Measurements from ENCODE around the gene TBC1D7.

The TBC1D7 gene

GRCh38 chr6:13300643-13301590, 27.4 kb downstream of the TBC1D7 start:
- WGBS, result 83% methylated on average over 9 of the region's 9 CpGs
- Histone ChIP-seq H3K27me3 (ENCODE audit: insufficient read depth, low read length) (no peaks in the 10 kb centered on the region), H3K4me3 (ENCODE audit: low read length) (no peak overlapping the region), H3K9ac (ENCODE audit: low read depth, low read length) (no peak overlapping the region), H3K36me3 (ENCODE audit: insufficient read depth, low read length) (peaks cover 78% of the 10 kb centered on the region), H3K4me1 (ENCODE audit: insufficient read depth, low read length) (no peaks in the 10 kb centered on the region), H3K9me3 (ENCODE audit: insufficient read depth, low read depth, low read length) (no peaks in the 10 kb centered on the region), H3K27ac (ENCODE audit: low read depth, low read length) (no peak overlapping the region)

- Histone ChIP-seq H3K9ac (ENCODE audit: low read depth, low read length) (no peak overlapping the region), H3K4me3 (ENCODE audit: low read length) (no peak overlapping the region), H3K36me3 (ENCODE audit: insufficient read depth, low read length) (peaks cover 76% of the 10 kb centered on the region), H3K9me3 (ENCODE audit: insufficient read depth, low read depth, low read length) (no peaks in the 10 kb centered on the region), H3K27me3 (ENCODE audit: insufficient read depth, low read length) (no peaks in the 10 kb centered on the region), H3K27ac (ENCODE audit: low read depth, low read length) (no peak overlapping the region), H3K4me1 (ENCODE audit: insufficient read depth, low read length) (no peaks in the 10 kb centered on the region)
- 89% methylated on average over 6 of the region's 6 CpGs for WGBS
These were observed 28.4 kb downstream of the TBC1D7 start for GRCh38 chr6:13299918-13300317.

- Histone ChIP-seq H3K27ac (ENCODE audit: low read depth, low read length) (no peak overlapping the region), H3K9ac (ENCODE audit: low read depth, low read length) (no peak overlapping the region), H3K36me3 (ENCODE audit: insufficient read depth, low read length) (peaks cover 76% of the 10 kb centered on the region), H3K9me3 (ENCODE audit: insufficient read depth, low read depth, low read length) (no peaks in the 10 kb centered on the region), H3K4me1 (ENCODE audit: insufficient read depth, low read length) (no peaks in the 10 kb centered on the region), H3K4me3 (ENCODE audit: low read length) (no peak overlapping the region), H3K27me3 (ENCODE audit: insufficient read depth, low read length) (no peaks in the 10 kb centered on the region)
- WGBS, result 96% methylated on average over 11 of the region's 11 CpGs
These were observed 28.9 kb downstream of the TBC1D7 start for GRCh38 chr6:13299403-13299821.

GRCh38 chr6:13298446-13298845, 29.9 kb downstream of the TBC1D7 start:
- H3K4me3 ChIP-seq (ENCODE audit: low read length), result no peak overlapping the region
- no peak overlapping the region for H3K9ac ChIP-seq (ENCODE audit: low read depth, low read length)
- no peaks in the 10 kb centered on the region for H3K4me1 ChIP-seq (ENCODE audit: insufficient read depth, low read length)
- H3K36me3 ChIP-seq (ENCODE audit: insufficient read depth, low read length), result peaks cover 75% of the 10 kb centered on the region
- WGBS, result 91% methylated on average over 3 of the region's 3 CpGs
- no peaks in the 10 kb centered on the region for H3K27me3 ChIP-seq (ENCODE audit: insufficient read depth, low read length)
- H3K27ac ChIP-seq (ENCODE audit: low read depth, low read length), result no peak overlapping the region
- no peaks in the 10 kb centered on the region for H3K9me3 ChIP-seq (ENCODE audit: insufficient read depth, low read depth, low read length)

GRCh38 chr6:13297391-13297790, 30.9 kb downstream of the TBC1D7 start:
- Histone ChIP-seq H3K4me3 (ENCODE audit: low read length) (no peak overlapping the region), H3K9ac (ENCODE audit: low read depth, low read length) (no peak overlapping the region), H3K36me3 (ENCODE audit: insufficient read depth, low read length) (peaks cover 74% of the 10 kb centered on the region), H3K9me3 (ENCODE audit: insufficient read depth, low read depth, low read length) (no peaks in the 10 kb centered on the region), H3K27me3 (ENCODE audit: insufficient read depth, low read length) (no peaks in the 10 kb centered on the region), H3K27ac (ENCODE audit: low read depth, low read length) (no peak overlapping the region), H3K4me1 (ENCODE audit: insufficient read depth, low read length) (no peaks in the 10 kb centered on the region)
- 94% methylated on average over 5 of the region's 5 CpGs for WGBS

- H3K9me3 ChIP-seq (ENCODE audit: insufficient read depth, low read depth, low read length), result no peaks in the 10 kb centered on the region
- H3K4me3 ChIP-seq (ENCODE audit: low read length), result no peak overlapping the region
- no peak overlapping the region for H3K9ac ChIP-seq (ENCODE audit: low read depth, low read length)
- peaks cover 70% of the 10 kb centered on the region for H3K36me3 ChIP-seq (ENCODE audit: insufficient read depth, low read length)
- no peaks in the 10 kb centered on the region for H3K4me1 ChIP-seq (ENCODE audit: insufficient read depth, low read length)
- WGBS, result 93% methylated on average over 9 of the region's 9 CpGs
- H3K27ac ChIP-seq (ENCODE audit: low read depth, low read length), result no peak overlapping the region
- no peaks in the 10 kb centered on the region for H3K27me3 ChIP-seq (ENCODE audit: insufficient read depth, low read length)
These were observed 31.8 kb downstream of the TBC1D7 start for GRCh38 chr6:13296536-13296997.

- Histone ChIP-seq H3K9me3 (ENCODE audit: insufficient read depth, low read depth, low read length) (no peaks in the 10 kb centered on the region), H3K9ac (ENCODE audit: low read depth, low read length) (no peak overlapping the region), H3K4me1 (ENCODE audit: insufficient read depth, low read length) (no peaks in the 10 kb centered on the region), H3K27me3 (ENCODE audit: insufficient read depth, low read length) (no peaks in the 10 kb centered on the region), H3K36me3 (ENCODE audit: insufficient read depth, low read length) (peaks cover 67% of the 10 kb centered on the region), H3K4me3 (ENCODE audit: low read length) (no peak overlapping the region), H3K27ac (ENCODE audit: low read depth, low read length) (no peak overlapping the region)
- WGBS, result 95% methylated on average over 11 of the region's 11 CpGs
These were observed 32.8 kb downstream of the TBC1D7 start for GRCh38 chr6:13295576-13295975.

GRCh38 chr6:13294499-13295069, 33.8 kb downstream of the TBC1D7 start:
- Histone ChIP-seq H3K36me3 (ENCODE audit: insufficient read depth, low read length) (peaks cover 61% of the 10 kb centered on the region), H3K27me3 (ENCODE audit: insufficient read depth, low read length) (no peaks in the 10 kb centered on the region), H3K27ac (ENCODE audit: low read depth, low read length) (no peak overlapping the region), H3K4me1 (ENCODE audit: insufficient read depth, low read length) (no peaks in the 10 kb centered on the region), H3K4me3 (ENCODE audit: low read length) (no peak overlapping the region), H3K9ac (ENCODE audit: low read depth, low read length) (no peak overlapping the region), H3K9me3 (ENCODE audit: insufficient read depth, low read depth, low read length) (no peaks in the 10 kb centered on the region)
- WGBS, result 91% methylated on average over 13 of the region's 13 CpGs

GRCh38 chr6:13292774-13293173, 35.6 kb downstream of the TBC1D7 start:
- H3K9me3 ChIP-seq (ENCODE audit: insufficient read depth, low read depth, low read length), result no peaks in the 10 kb centered on the region
- no peak overlapping the region for H3K4me3 ChIP-seq (ENCODE audit: low read length)
- no peaks in the 10 kb centered on the region for H3K27me3 ChIP-seq (ENCODE audit: insufficient read depth, low read length)
- WGBS, result 95% methylated on average over 9 of the region's 9 CpGs
- peaks cover 61% of the 10 kb centered on the region for H3K36me3 ChIP-seq (ENCODE audit: insufficient read depth, low read length)
- H3K27ac ChIP-seq (ENCODE audit: low read depth, low read length), result no peak overlapping the region
- no peak overlapping the region for H3K9ac ChIP-seq (ENCODE audit: low read depth, low read length)
- H3K4me1 ChIP-seq (ENCODE audit: insufficient read depth, low read length), result no peaks in the 10 kb centered on the region

GRCh38 chr6:13290335-13290734, 38.0 kb downstream of the TBC1D7 start:
- H3K4me3 ChIP-seq (ENCODE audit: low read length), result no peak overlapping the region
- H3K9me3 ChIP-seq (ENCODE audit: insufficient read depth, low read depth, low read length), result peaks cover 15% of the 10 kb centered on the region; the same call in 1 of the 2 replicates
- WGBS, result 100% methylated on average over 1 of the region's 2 CpGs
- H3K27ac ChIP-seq (ENCODE audit: low read depth, low read length), result no peak overlapping the region
- H3K9ac ChIP-seq (ENCODE audit: low read depth, low read length), result no peak overlapping the region
- no peaks in the 10 kb centered on the region for H3K4me1 ChIP-seq (ENCODE audit: insufficient read depth, low read length)
- no peaks in the 10 kb centered on the region for H3K27me3 ChIP-seq (ENCODE audit: insufficient read depth, low read length)
- peaks cover 69% of the 10 kb centered on the region for H3K36me3 ChIP-seq (ENCODE audit: insufficient read depth, low read length)

GRCh38 chr6:13289789-13290318, 38.5 kb downstream of the TBC1D7 start:
- Histone ChIP-seq H3K4me1 (ENCODE audit: insufficient read depth, low read length) (no peaks in the 10 kb centered on the region), H3K27me3 (ENCODE audit: insufficient read depth, low read length) (no peaks in the 10 kb centered on the region), H3K9me3 (ENCODE audit: insufficient read depth, low read depth, low read length) (peaks cover 15% of the 10 kb centered on the region; the same call in 1 of the 2 replicates), H3K9ac (ENCODE audit: low read depth, low read length) (no peak overlapping the region), H3K36me3 (ENCODE audit: insufficient read depth, low read length) (peaks cover 64% of the 10 kb centered on the region), H3K4me3 (ENCODE audit: low read length) (no peak overlapping the region), H3K27ac (ENCODE audit: low read depth, low read length) (no peak overlapping the region)
- WGBS, result 94% methylated on average over 9 of the region's 9 CpGs
